Stimulated activated CD8-positive, alpha-beta memory T cell treated with anti-CD3 and anti-CD28 coated beads, Interleukin-12 subunit alpha, Interleukin-12 subunit beta, amount 100 ng/mL, for 1 hour (primary cell): ENCODE results near the gene PMEPA1.

Source experiments
- DNase-seq: peaks from one replicate; pipeline ENCODE4 v3.0.0-alpha.2; 2020; ENCODE audit warnings: low read depth

PMEPA1 gene

GRCh38 chr20:57605878-57606277 is 103.9 kb downstream of the PMEPA1 start:
- no peak for DNase-seq

DNA sequence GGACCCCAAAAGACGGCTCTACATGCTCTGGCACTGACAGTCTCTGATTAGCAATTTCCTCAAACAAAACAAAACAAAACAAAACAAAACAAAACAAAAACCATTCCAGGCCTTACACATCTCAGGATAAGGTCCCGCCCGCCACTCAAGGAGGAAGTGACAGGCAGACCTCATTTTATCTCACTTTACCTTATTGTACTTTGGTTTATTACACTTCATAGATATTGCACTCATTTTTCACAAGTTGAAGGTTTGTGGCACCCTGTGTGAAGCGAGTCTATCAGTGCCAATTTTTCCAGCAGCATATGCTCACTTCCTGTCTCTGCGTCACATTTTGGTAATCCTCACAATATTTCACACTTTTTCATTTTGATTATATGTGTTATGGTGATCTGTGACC is 104.8 kb downstream of the PMEPA1 start:
- DNase-seq, result no peak

GRCh38 chr20:57603120-57603519 is 106.7 kb downstream of the PMEPA1 start:
- no peak for DNase-seq

GRCh38 chr20:57601737-57602136 is 108.1 kb downstream of the PMEPA1 start:
- DNase-seq, result no peak

GRCh38 chr20:57601211-57601570 is 108.6 kb downstream of the PMEPA1 start:
- no peak for DNase-seq

DNA sequence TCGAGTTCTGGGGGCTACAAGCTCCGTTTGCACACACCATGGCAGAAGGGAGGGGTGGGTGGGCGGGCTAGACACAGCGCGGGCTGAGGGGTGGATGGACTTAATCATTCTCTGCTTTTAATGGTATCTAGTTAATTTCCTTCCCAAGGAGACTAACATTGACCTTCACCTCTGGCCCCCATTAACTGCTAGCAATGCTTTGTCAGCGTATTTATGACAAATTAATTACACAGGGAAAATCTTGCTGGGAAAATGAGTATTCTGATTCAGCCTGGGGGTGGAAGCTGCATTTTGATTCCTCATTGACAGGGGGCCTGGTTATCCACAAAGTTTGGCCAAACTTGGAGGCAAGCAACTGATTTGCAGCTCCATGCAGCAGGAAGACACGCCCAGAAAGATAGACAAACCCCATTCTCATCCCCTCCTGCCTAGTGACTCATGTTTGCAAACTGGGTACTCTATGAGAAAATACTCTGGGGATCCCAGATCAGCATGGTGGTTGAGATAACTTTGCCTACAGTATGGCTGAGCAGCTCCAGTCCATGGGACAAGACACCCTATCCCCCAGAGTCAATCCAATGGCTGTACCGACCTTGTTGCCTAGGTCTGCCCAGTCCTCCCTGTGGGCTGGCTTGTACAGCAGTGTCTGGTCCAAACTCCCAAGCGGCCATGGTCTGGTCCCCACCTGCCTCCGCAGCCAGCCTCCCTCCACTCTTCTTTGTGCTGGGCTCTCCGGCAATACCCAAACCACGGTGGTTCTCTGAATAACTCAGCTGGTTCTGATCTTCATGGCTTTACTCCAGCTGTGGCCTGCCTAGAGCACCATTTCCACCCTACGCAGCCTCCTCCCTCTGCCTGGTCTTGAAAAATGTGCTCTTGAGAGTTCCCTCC is 109.2 kb downstream of the PMEPA1 start:
- no peak for DNase-seq

GRCh38 chr20:57598491-57598890 is 111.3 kb downstream of the PMEPA1 start:
- DNase-seq, result no peak
